GM12875 (cell line): Measurements from ENCODE around the gene TCF7L2.

ENCODE experiments used
- H3K4me3 ChIP-seq: one replicate; pipeline ENCODE4 v1.5.1; 2011; ENCODE audit warnings: low read depth, low read length, control low read depth
- CTCF ChIP-seq: IDR thresholded peaks from 2 replicates; pipeline ENCODE4 v1.5.1; 2011; ENCODE audit warnings: low read depth, mild to moderate bottlenecking, control low read depth, inconsistent platforms, low read length, moderate library complexity, borderline replicate concordance; ENCODE audit not compliant: insufficient read depth

Gene TCF7L2

GRCh38 chr10:113094114-113094486 is 144.1 kb downstream of the TCF7L2 start:
- TF ChIP-seq CTCF, result no peak
- H3K4me3 ChIP-seq, result no peak overlapping the region

- H3K4me3 ChIP-seq, result no peak overlapping the region
- TF ChIP-seq CTCF, result no peak
These were observed 145.5 kb downstream of the TCF7L2 start for GRCh38 chr10:113095419-113096127.

GRCh38 chr10:113096128-113096996 is 146.3 kb downstream of the TCF7L2 start:
- H3K4me3 ChIP-seq, result no peak overlapping the region
- no peak for TF ChIP-seq CTCF

- H3K4me3 ChIP-seq, result no peak overlapping the region
- no peak for TF ChIP-seq CTCF
These were observed 147.0 kb downstream of the TCF7L2 start for GRCh38 chr10:113097036-113097435.

- no peak overlapping the region for H3K4me3 ChIP-seq
- TF ChIP-seq CTCF, result no peak
These were observed 149.6 kb downstream of the TCF7L2 start for GRCh38 chr10:113099431-113100183.

GRCh38 chr10:113100281-113100680 is 150.2 kb downstream of the TCF7L2 start:
- H3K4me3 ChIP-seq, result no peak overlapping the region
- no peak for TF ChIP-seq CTCF
